OCI-LY1 (cell line): ENCODE measurements around the gene ARL11.

Source experiments
- CTCF ChIP-seq: fragments of 200-600 bp; sonication (generic), shearing (Covaris generic); IDR thresholded peaks from 2 replicates; pipeline ENCODE4 v1.5.1; 2017; ENCODE audit warnings: mild to moderate bottlenecking, antibody characterized with exemption, low read length, moderate library complexity, mixed read lengths
- EZH2 ChIP-seq: fragments of 200-600 bp; sonication (generic), shearing (Covaris generic); IDR thresholded peaks from 2 replicates; pipeline ENCODE4 v1.8.0; 2017; ENCODE audit warnings: borderline replicate concordance, mixed run types, mild to moderate bottlenecking, antibody characterized with exemption, low read length, moderate library complexity, mixed read lengths

GRCh38 chr13:49670828-49671227 lies 42.5 kb downstream of the ARL11 start:
- TF ChIP-seq CTCF (no peak), EZH2 (no peak)
